OCI-LY3 (cell line): ENCODE results near the gene MAP3K4.

ENCODE experiments used
- EZH2phosphoT487 ChIP-seq: fragments of 200-600 bp; shearing (Covaris generic); IDR thresholded peaks from 2 replicates; pipeline ENCODE4 v1.6.1; 2018; ENCODE audit warnings: antibody characterized with exemption, mixed run types, low read depth
- TF ChIP-seq, protein P1 (sequence below): fragments of 200-600, 300-600 bp; sonication (generic); IDR thresholded peaks from 2 replicates; pipeline ENCODE4 v1.5.1; 2014; ENCODE audit warnings: antibody characterized with exemption, low read length, low read depth

DNA sequence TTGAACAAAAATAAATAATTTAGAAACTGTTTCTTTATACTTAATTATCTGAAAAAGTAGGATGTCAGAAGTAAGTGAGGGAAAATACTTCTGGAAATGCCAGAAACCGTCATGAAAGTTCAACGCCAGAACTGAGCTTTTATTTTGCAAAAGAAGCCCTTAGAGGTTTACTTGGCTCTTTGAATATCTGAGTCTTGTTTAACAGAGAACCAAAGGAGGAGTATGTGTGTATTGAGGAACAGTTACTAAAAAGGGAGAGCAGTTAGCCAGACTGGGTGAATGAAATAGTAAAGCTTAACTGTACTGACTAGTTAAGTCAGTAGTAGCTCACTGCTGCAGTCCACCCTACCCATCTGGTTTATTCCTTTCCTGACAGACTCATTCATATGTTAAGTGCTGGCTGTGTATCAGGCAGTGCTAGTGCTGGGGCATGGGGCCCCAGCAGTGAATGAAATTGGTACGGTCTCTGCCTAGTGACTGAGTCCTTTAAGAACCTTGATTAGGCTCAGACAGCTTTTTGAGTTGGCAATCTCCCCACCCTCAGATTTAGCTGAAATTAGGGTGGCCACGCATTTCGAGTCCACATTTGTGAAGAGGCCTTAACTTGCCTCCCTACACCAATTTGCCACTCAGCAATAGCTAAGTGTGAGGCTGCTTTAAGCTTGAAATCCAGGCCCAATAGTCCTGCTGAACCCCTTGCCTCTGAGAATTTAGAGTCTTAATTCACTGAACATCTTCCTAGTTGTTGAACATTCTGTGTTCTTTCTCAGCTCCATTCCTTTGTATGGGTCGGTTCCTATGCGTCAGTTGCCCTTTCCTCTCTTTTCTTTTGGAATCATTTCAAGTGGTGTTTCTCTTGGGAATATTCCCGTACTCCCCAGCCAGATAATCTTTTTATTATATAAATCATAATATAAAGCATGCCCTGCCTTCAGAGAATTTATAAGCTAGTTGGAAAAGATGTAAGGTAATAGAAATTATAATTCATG lies 20.2 kb downstream of the MAP3K4 start:
- TF ChIP-seq, protein P1, sequence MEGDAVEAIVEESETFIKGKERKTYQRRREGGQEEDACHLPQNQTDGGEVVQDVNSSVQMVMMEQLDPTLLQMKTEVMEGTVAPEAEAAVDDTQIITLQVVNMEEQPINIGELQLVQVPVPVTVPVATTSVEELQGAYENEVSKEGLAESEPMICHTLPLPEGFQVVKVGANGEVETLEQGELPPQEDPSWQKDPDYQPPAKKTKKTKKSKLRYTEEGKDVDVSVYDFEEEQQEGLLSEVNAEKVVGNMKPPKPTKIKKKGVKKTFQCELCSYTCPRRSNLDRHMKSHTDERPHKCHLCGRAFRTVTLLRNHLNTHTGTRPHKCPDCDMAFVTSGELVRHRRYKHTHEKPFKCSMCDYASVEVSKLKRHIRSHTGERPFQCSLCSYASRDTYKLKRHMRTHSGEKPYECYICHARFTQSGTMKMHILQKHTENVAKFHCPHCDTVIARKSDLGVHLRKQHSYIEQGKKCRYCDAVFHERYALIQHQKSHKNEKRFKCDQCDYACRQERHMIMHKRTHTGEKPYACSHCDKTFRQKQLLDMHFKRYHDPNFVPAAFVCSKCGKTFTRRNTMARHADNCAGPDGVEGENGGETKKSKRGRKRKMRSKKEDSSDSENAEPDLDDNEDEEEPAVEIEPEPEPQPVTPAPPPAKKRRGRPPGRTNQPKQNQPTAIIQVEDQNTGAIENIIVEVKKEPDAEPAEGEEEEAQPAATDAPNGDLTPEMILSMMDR: no peak
- TF ChIP-seq EZH2phosphoT487: no peak
